Right atrium auricular region (tissue), 2 donors: Measurements from ENCODE around the gene CAP1. TPM values are rescaled to one million over a fixed set of nuclear protein-coding genes. Genes with fewer than 3 reads are reported as not detected.
"Not testable (repeated sequence)": the region's sequence is repeated elsewhere in the genome, so short reads cannot be mapped to it uniquely, and the experiment has no call there.

Experiments used
- DNase-seq: peaks from one replicate; pipeline ENCODE4 v3.0.0-alpha.2; 2019; ENCODE audit warnings: low spot score
- H3K27ac ChIP-seq, 2 donors: fragments of 200-600 bp; sonication (generic); 1 replicate in 1 of 2; 2 replicates in 1 of 2; pipeline ENCODE4 v1.5.1; 2016 to 2019
- H3K27me3 ChIP-seq, 2 donors: fragments of 200-600 bp; sonication (generic); one replicate each; pipeline versions ENCODE4 v1.5.1 to v1.6.0; 2017 to 2019
- H3K36me3 ChIP-seq: fragments of 200-600 bp; sonication (generic); one replicate; pipeline ENCODE4 v1.5.1; 2016
- H3K4me1 ChIP-seq, 2 donors: fragments of 200-600 bp; sonication (generic); one replicate each; pipeline versions ENCODE4 v1.5.1 to v1.6.0; 2017 to 2019
- H3K4me3 ChIP-seq, 2 donors: fragments of 200-600 bp; sonication (generic); 1 replicate in 1 of 2; 2 replicates in 1 of 2; pipeline ENCODE4 v1.5.1; 2017 to 2019; ENCODE audit warnings: mild to moderate bottlenecking in 1 of 2, moderate library complexity in 1 of 2
- H3K9me3 ChIP-seq, 2 donors: fragments of 200-600 bp; sonication (generic); one replicate each; pipeline ENCODE4 v1.5.1; 2019
- CTCF ChIP-seq, 2 donors: fragments of 200-600 bp; sonication (generic); IDR thresholded peaks; one replicate each; pipeline ENCODE4 v1.5.1; 2019; ENCODE audit warnings: antibody characterized with exemption in 2 of 2
- total RNA-seq, 2 donors: library from RNA; depleted of rRNA; stranded (reverse); fragments of >200 nt; gene quantifications; one replicate each; pipeline ENCODE4 v1.1.0, GENCODE V29; 2016

CAP1 gene
- total RNA-seq, 2 donors from 2014 or later = 58.9 to 111 TPM

DNA sequence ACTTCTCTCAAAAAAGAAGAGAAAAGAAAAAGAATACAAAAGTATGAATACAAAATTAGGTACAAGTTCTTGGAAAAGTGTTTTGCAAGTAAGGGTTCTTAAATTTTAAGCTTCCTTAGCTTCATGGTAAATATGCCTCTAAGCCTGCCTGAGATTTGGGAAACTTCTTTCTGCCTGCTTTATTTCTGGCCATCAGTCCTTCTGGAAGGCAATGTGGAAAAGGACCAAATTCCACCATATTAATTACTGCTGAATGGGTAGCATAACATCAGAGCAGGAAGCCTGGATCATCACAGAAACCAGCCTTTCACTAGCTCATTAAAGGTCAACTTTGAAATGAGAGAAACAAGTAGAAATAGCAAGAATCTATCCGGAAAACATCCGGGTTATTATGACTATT lies 39.1 kb upstream of the CAP1 start:
- no peak for DNase-seq

GRCh38 chr1:40003156-40004093 lies 37.1 kb upstream of the CAP1 start:
- H3K36me3 ChIP-seq = no peaks in the 10 kb centered on the region
- no peak overlapping the region for H3K27ac ChIP-seq
- DNase-seq = no peak
- no peaks in the 10 kb centered on the region for H3K27me3 ChIP-seq
- H3K4me1 ChIP-seq = no peaks in the 10 kb centered on the region
- no peak overlapping the region for H3K4me3 ChIP-seq
- TF ChIP-seq CTCF (IDR thresholded peaks at IDR 0.05) = no peak
- no peaks in the 10 kb centered on the region for H3K9me3 ChIP-seq

More for the DNA sequence above, 39.1 kb upstream of the CAP1 start:
- Histone ChIP-seq H3K4me3 (no peak overlapping the region), H3K27ac (no peak overlapping the region), H3K36me3 (no peaks in the 10 kb centered on the region), H3K4me1 (no peaks in the 10 kb centered on the region), H3K9me3 (no peaks in the 10 kb centered on the region), H3K27me3 (no peaks in the 10 kb centered on the region)
- no peak for TF ChIP-seq CTCF (IDR thresholded peaks at IDR 0.05)

- Histone ChIP-seq H3K4me1 (no peaks in the 10 kb centered on the region), H3K4me3 (no peak overlapping the region), H3K9me3 (no peaks in the 10 kb centered on the region), H3K27ac (no peak overlapping the region), H3K27me3 (no peaks in the 10 kb centered on the region), H3K36me3 (no peaks in the 10 kb centered on the region)
- TF ChIP-seq CTCF (IDR thresholded peaks at IDR 0.05) = no peak
- no peak for DNase-seq
Observed at GRCh38 chr1:40004857-40005256, 35.7 kb upstream of the CAP1 start.

- not testable (repeated sequence) for H3K4me1 ChIP-seq, H3K36me3 ChIP-seq, H3K27ac ChIP-seq, H3K27me3 ChIP-seq, H3K9me3 ChIP-seq, DNase-seq, H3K4me3 ChIP-seq
Observed at GRCh38 chr1:40007481-40008034, 33.0 kb upstream of the CAP1 start.

DNA sequence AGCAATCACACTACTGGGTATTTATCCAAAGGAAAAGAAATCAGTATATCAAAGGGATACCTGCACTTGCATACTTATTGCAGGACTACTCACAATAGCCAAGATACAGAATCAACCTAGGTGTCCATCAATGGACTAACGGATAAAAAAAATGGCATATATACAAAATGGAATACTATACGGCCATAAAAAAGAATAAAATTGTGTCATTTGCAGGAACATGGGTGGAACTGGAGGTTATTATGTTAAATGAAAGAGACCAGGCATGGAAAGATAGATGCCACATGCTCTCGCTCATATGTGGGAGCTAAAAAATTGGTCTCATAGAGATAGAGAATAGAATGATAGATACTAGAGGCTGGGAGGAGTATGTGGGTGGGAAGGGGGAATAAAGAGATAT lies 29.3 kb upstream of the CAP1 start:
- no peaks in the 10 kb centered on the region for H3K36me3 ChIP-seq
- H3K4me1 ChIP-seq = no peaks in the 10 kb centered on the region
- DNase-seq = no peak
- H3K4me3 ChIP-seq = no peak overlapping the region
- no peaks in the 10 kb centered on the region for H3K27me3 ChIP-seq
- H3K9me3 ChIP-seq = no peaks in the 10 kb centered on the region
- TF ChIP-seq CTCF (IDR thresholded peaks at IDR 0.05) = no peak
- no peak overlapping the region for H3K27ac ChIP-seq

DNA sequence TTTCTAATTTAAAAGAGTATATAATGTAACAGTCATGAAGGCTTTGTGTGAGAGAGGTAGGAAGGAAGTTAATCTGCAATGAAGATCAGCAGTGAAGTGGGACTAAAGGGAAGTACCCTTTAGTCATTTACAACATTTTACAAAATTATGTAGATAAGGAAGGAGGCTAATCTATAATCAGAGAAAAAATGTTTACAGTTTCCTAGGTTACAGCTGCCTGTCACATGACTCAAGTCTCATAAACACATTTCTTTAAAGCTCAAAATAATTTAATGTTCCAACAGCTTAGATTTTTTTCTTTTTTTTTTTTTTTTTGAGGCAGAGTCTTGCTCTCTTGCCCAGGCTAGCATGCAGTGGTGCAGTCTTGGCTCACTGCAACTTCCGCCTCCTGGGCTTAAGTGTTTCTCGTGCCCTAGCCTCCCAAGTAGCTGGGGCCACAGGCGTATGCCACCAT lies 26.2 kb upstream of the CAP1 start:
- Histone ChIP-seq H3K4me3 (no peak overlapping the region), H3K9me3 (no peaks in the 10 kb centered on the region), H3K27ac (no peak overlapping the region), H3K36me3 (no peaks in the 10 kb centered on the region), H3K4me1 (no peaks in the 10 kb centered on the region), H3K27me3 (no peaks in the 10 kb centered on the region)
- no peak for TF ChIP-seq CTCF (IDR thresholded peaks at IDR 0.05)
- no peak for DNase-seq
